IMR-90 (cell line): Measurements from ENCODE around the gene JMY. TPM values are rescaled to one million over a fixed set of nuclear protein-coding genes. Genes with fewer than 3 reads are reported as not detected.

Experiments used
- ATAC-seq: fragments of 200-7000 bp; cut with Tn5 transposase; 2 replicates; pipeline ENCODE4 v1.9.1; 2020; ENCODE audit warnings: low read depth, mild to moderate bottlenecking, moderate library complexity
- BruUV-seq: library from RNA; stranded (reverse); fragments of 400-500 nt; replicated peaks from 2 replicates; lab custom pipeline; 2021; lab: Mats Ljungman, UMichigan
- CTCF ChIA-PET: fragments of 300-600 bp; formaldehyde crosslinking; extraction: SDS; loops from one replicate; lab custom pipeline; 2021; ENCODE audit warnings: antibody characterized with exemption; lab: Yijun Ruan, JAX
- POLR2A ChIA-PET: fragments of 300-600 bp; sonication (Branson Sonifier 250); formaldehyde crosslinking; loops from one replicate; lab custom pipeline; 2022; ENCODE audit warnings: antibody characterized with exemption; ENCODE audit not compliant: unreplicated experiment; lab: Charles Lee
- DNase-seq: peaks from one replicate; pipeline ENCODE4 v3.0.0; 2013
- H2AFZ ChIP-seq: replicated peaks from 2 replicates; pipeline ENCODE3; 2013; ENCODE audit warnings: low read length, mild to moderate bottlenecking; ENCODE audit not compliant: poor library complexity
- H2AK5ac ChIP-seq: 2 replicates; pipeline ENCODE4 v1.6.1; 2013; ENCODE audit warnings: low read depth, low read length, inconsistent platforms
- H2AK9ac ChIP-seq: replicated peaks from 2 replicates; pipeline ENCODE3; 2013; ENCODE audit warnings: mild to moderate bottlenecking, low read depth, low read length, moderate library complexity; ENCODE audit not compliant: poor library complexity
- H2BK120ac ChIP-seq: 2 replicates; pipeline ENCODE4 v1.6.1; 2013; ENCODE audit warnings: low read depth, low read length, inconsistent platforms
- H2BK15ac ChIP-seq: 3 replicates; pipeline ENCODE4 v1.6.1; 2013; ENCODE audit warnings: low read depth, low read length, inconsistent platforms
- H2BK20ac ChIP-seq: 2 replicates; pipeline ENCODE4 v1.6.1; 2013; ENCODE audit warnings: low read depth, mild to moderate bottlenecking, inconsistent platforms, low read length, moderate library complexity
- H2BK5ac ChIP-seq: 2 replicates; pipeline ENCODE4 v1.6.1; 2013; ENCODE audit warnings: mild to moderate bottlenecking, low read depth, low read length, inconsistent platforms; ENCODE audit not compliant: poor library complexity, severe bottlenecking
- H3K14ac ChIP-seq: replicated peaks from 2 replicates; pipeline ENCODE4 v1.6.1; 2013; ENCODE audit warnings: low read depth, low read length, inconsistent platforms
- H3K18ac ChIP-seq: 2 replicates; pipeline ENCODE4 v1.6.1; 2013; ENCODE audit warnings: low read depth, low read length, control low read depth
- H3K23ac ChIP-seq: 2 replicates; pipeline ENCODE4 v1.6.1; 2013; ENCODE audit warnings: low read depth, low read length, inconsistent platforms
- H3K27ac ChIP-seq: 2 replicates; pipeline ENCODE4 v1.5.1; 2013; ENCODE audit warnings: mild to moderate bottlenecking, control low read depth, low read length; ENCODE audit not compliant: insufficient read depth
- H3K27me3 ChIP-seq: 2 replicates; pipeline ENCODE4 v1.6.1; 2013; ENCODE audit warnings: low read length; ENCODE audit not compliant: control insufficient read depth, insufficient read depth
- H3K36me3 ChIP-seq: 2 replicates; pipeline ENCODE4 v1.6.1; 2013; ENCODE audit warnings: low read length, mixed read lengths; ENCODE audit not compliant: control insufficient read depth, insufficient read depth
- H3K4ac ChIP-seq: 2 replicates; pipeline ENCODE4 v1.6.1; 2013; ENCODE audit warnings: low read depth, low read length, inconsistent platforms
- H3K4me1 ChIP-seq: 2 replicates; pipeline ENCODE4 v1.6.1; 2013; ENCODE audit warnings: low read length, mixed read lengths; ENCODE audit not compliant: control insufficient read depth, insufficient read depth
- H3K4me2 ChIP-seq: 2 replicates; pipeline ENCODE4 v1.6.1; 2013; ENCODE audit warnings: low read depth, mild to moderate bottlenecking, control low read depth, low read length, moderate library complexity
- H3K4me3 ChIP-seq: 2 replicates; pipeline ENCODE4 v1.5.1; 2013; ENCODE audit warnings: low read depth, mild to moderate bottlenecking, control low read depth, low read length, moderate library complexity; ENCODE audit not compliant: insufficient read depth
- H3K56ac ChIP-seq: 2 replicates; pipeline ENCODE4 v1.6.1; 2013; ENCODE audit warnings: low read length, inconsistent platforms; ENCODE audit not compliant: insufficient read depth; ENCODE audit errors: extremely low read depth
- H3K79me1 ChIP-seq, 2 experiments: 2 replicates each; pipeline ENCODE4 v1.6.1; 2013; ENCODE audit warnings: low read length in 2 of 2, inconsistent platforms in 1 of 2, low read depth in 1 of 2
- H3K9ac ChIP-seq: 2 replicates; pipeline ENCODE4 v1.6.1; 2013; ENCODE audit warnings: low read depth, low read length, control low read depth
- H3K9me1 ChIP-seq: 2 replicates; pipeline ENCODE4 v1.6.1; 2013; ENCODE audit warnings: low read length, inconsistent platforms; ENCODE audit not compliant: insufficient read depth
- H3K9me3 ChIP-seq: 2 replicates; pipeline ENCODE4 v1.6.1; 2013; ENCODE audit warnings: low read length; ENCODE audit not compliant: control insufficient read depth, insufficient read depth
- H4K20me1 ChIP-seq: 2 replicates; pipeline ENCODE4 v1.6.1; 2013; ENCODE audit warnings: low read length, inconsistent platforms; ENCODE audit not compliant: insufficient read depth
- H4K5ac ChIP-seq: 2 replicates; pipeline ENCODE4 v1.6.1; 2013; ENCODE audit warnings: mild to moderate bottlenecking, low read depth, low read length, control low read depth
- H4K8ac ChIP-seq, 2 experiments: 2 replicates each; pipeline ENCODE4 v1.6.1; 2013; ENCODE audit warnings: low read depth in 2 of 2, low read length in 2 of 2, control low read depth in 1 of 2, inconsistent platforms in 1 of 2
- H4K91ac ChIP-seq: 2 replicates; pipeline ENCODE4 v1.6.1; 2013; ENCODE audit warnings: low read depth, low read length, inconsistent platforms; ENCODE audit not compliant: insufficient read depth
- BHLHE40 ChIP-seq: fragments of 150-350 bp; IDR thresholded peaks from 2 replicates; pipeline ENCODE4 v1.6.1; 2016; ENCODE audit warnings: mild to moderate bottlenecking, low read depth, low read length
- CEBPB ChIP-seq: IDR thresholded peaks from 2 replicates; pipeline ENCODE4 v1.6.1; 2012; ENCODE audit warnings: low read depth, low read length, improper control_type of control experiment
- CHD1 ChIP-seq: IDR thresholded peaks from 2 replicates; pipeline ENCODE4 v1.6.1; 2012; ENCODE audit warnings: low read depth, low read length, improper control_type of control experiment
- FOS ChIP-seq: fragments of 150-350 bp; IDR thresholded peaks from 2 replicates; pipeline ENCODE4 v1.6.1; 2016; ENCODE audit warnings: low read depth, low read length
- MAFK ChIP-seq: IDR thresholded peaks from 2 replicates; pipeline ENCODE4 v1.6.1; 2012; ENCODE audit warnings: low read depth, low read length, improper control_type of control experiment
- MAZ ChIP-seq: IDR thresholded peaks from 2 replicates; pipeline ENCODE4 v1.6.1; 2012; ENCODE audit warnings: low read depth, mild to moderate bottlenecking, low read length, improper control_type of control experiment, moderate library complexity, borderline replicate concordance
- MXI1 ChIP-seq: IDR thresholded peaks from 2 replicates; pipeline ENCODE4 v1.6.1; 2012; ENCODE audit warnings: low read depth, mild to moderate bottlenecking, low read length, moderate library complexity, borderline replicate concordance
- NFE2L2 ChIP-seq: fragments of 150-350 bp; IDR thresholded peaks from 2 replicates; pipeline ENCODE4 v1.6.1; 2016; ENCODE audit warnings: low read depth, mild to moderate bottlenecking, low read length
- POLR2A ChIP-seq: IDR thresholded peaks from 2 replicates; pipeline ENCODE4 v1.6.1; 2012; ENCODE audit warnings: mild to moderate bottlenecking, low read depth, low read length
- RAD21 ChIP-seq: IDR thresholded peaks from 2 replicates; pipeline ENCODE4 v1.6.1; 2012; ENCODE audit warnings: low read length, improper control_type of control experiment
- RCOR1 ChIP-seq: IDR thresholded peaks from 2 replicates; pipeline ENCODE4 v1.6.1; 2012; ENCODE audit warnings: mild to moderate bottlenecking, low read length, improper control_type of control experiment; ENCODE audit not compliant: insufficient replicate concordance
- RFX5 ChIP-seq: IDR thresholded peaks from 2 replicates; pipeline ENCODE4 v1.8.0; 2012; ENCODE audit warnings: low read depth, mild to moderate bottlenecking, low read length, moderate library complexity
- SMC3 ChIP-seq: fragments of 150-350 bp; IDR thresholded peaks from 2 replicates; pipeline ENCODE4 v1.6.1; 2016; ENCODE audit warnings: low read depth, mild to moderate bottlenecking, antibody characterized with exemption, low read length, moderate library complexity
- USF2 ChIP-seq: fragments of 150-350 bp; IDR thresholded peaks from 2 replicates; pipeline ENCODE4 v1.6.1; 2017; ENCODE audit warnings: mild to moderate bottlenecking, antibody characterized with exemption, low read length, low read depth
- WGBS, 2 experiments: methylation state at CpG; one replicate each; pipeline versions ENCODE4 v1.1.5 to v1.1.7; 2013; ENCODE audit warnings: missing lambda C conversion rate in 2 of 2; ENCODE audit not compliant: insufficient read length in 1 of 2; ENCODE audit errors: extremely low coverage in 2 of 2; 5-methylcytosine and 5-hydroxymethylcytosine counted together
- dilution Hi-C: fragments of 300-500 bp; cut with HindIII; formaldehyde crosslinking; loops from one replicate; pipeline ENCODE4 v1.14.3; 2018; ENCODE audit warnings: low sequenced_read_pairs; ENCODE audit not compliant: unreplicated experiment
- in situ Hi-C: fragments of 300-500 bp; cut with MboI; formaldehyde crosslinking; loops from 3 replicates; pipeline ENCODE4 v1.14.3; 2019; ENCODE audit warnings: low sequenced_read_pairs, inconsistent platforms, mixed read lengths
- intact Hi-C: fragments of 100-400 bp; cut with micrococcal nuclease; formaldehyde crosslinking; loops from 2 replicates; pipeline ENCODE4 v1.10.0; 2022
- polyA plus RNA-seq, 3 experiments: library from polyadenylated mRNA; depleted of rRNA; stranded (reverse); fragments of >200 nt; gene quantifications; 2 replicates each; pipeline ENCODE4 v1.2.3, GENCODE V29; 2012; ENCODE audit warnings: low replicate concordance in 1 of 3
- total RNA-seq: library from RNA; depleted of rRNA; stranded (reverse); fragments of >200 nt; gene quantifications from 2 replicates; pipeline ENCODE4 v1.2.3, GENCODE V29; 2012
- TF ChIP-seq, protein P1 (sequence below): fragments of 150-350 bp; IDR thresholded peaks from 2 replicates; pipeline ENCODE4 v1.6.1; 2016; ENCODE audit warnings: low read depth, mild to moderate bottlenecking, low read length, moderate library complexity, borderline replicate concordance
- TF ChIP-seq, protein P2 (sequence below): conservative IDR thresholded peaks from 2 replicates; pipeline ENCODE4 v1.5.1; 2012; ENCODE audit warnings: mild to moderate bottlenecking, low read depth, low read length, improper control_type of control experiment

The JMY gene
- total and polyA plus RNA-seq, 2 of the 4 experiments (the other 2 are of a cell fraction): 1.7 to 3.2 TPM

DNA sequence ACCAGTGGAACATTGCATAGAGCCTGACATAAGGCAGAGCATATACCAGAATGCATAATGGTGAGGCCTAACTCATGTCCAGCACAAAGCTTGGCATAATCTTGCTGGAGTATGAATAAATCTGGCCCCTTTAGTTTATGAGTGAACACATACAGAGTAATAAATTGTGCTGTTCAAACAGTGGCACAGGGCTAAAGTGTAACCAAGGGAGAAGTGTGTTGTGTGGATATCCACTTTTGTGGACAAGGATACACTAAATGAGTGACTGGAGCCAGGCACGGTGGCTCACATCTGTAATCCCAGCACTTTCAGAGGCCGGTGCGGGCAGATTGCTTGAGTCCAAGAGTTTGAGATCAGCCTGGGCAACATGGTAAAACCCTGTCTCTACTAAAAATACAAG lies 29.4 kb upstream of the JMY start:
- Histone ChIP-seq H2BK15ac (no peak overlapping the region), H4K20me1 (no peaks in the 10 kb centered on the region), H2BK20ac (no peak overlapping the region), H3K18ac (no peak overlapping the region), H3K4me1 (no peaks in the 10 kb centered on the region), H4K5ac (no peak overlapping the region), H2AK5ac (no peak overlapping the region), H2BK120ac (no peak overlapping the region), H4K8ac (no peak overlapping the region), H3K4me3 (no peak overlapping the region), H2AK9ac (no peak overlapping the region), H3K79me1 (no peaks in the 10 kb centered on the region), H2AFZ (no peak overlapping the region), H3K9me1 (no peaks in the 10 kb centered on the region), H3K27me3 (no peaks in the 10 kb centered on the region), H3K56ac (no peak overlapping the region), H3K27ac (no peak overlapping the region), H2BK5ac (no peak overlapping the region), H3K14ac (no peak overlapping the region), H3K4ac (no peak overlapping the region), H3K4me2 (no peak overlapping the region), H3K23ac (no peak overlapping the region), H4K91ac (no peak overlapping the region), H3K9me3 (no peaks in the 10 kb centered on the region), H3K36me3 (no peaks in the 10 kb centered on the region), H3K9ac (no peak overlapping the region)
- POLR2A ChIA-PET: no interaction called here
- no TSS peak for BruUV-seq
- intact Hi-C loops (no loop called here), dilution Hi-C loops (no loop called here), in situ Hi-C loops (no loop called here)
- DNase-seq (no peak), ATAC-seq (no peak)
- CTCF ChIA-PET: no interaction called here
- TF ChIP-seq MXI1 (no peak), CEBPB (no peak), POLR2A (no peak), MAZ (no peak), FOS (no peak), RAD21 (no peak), RFX5 (no peak), MAFK (no peak), RCOR1 (no peak), USF2 (no peak), CHD1 (no peak), SMC3 (no peak), BHLHE40 (no peak), NFE2L2 (no peak)
- TF ChIP-seq, protein P1, sequence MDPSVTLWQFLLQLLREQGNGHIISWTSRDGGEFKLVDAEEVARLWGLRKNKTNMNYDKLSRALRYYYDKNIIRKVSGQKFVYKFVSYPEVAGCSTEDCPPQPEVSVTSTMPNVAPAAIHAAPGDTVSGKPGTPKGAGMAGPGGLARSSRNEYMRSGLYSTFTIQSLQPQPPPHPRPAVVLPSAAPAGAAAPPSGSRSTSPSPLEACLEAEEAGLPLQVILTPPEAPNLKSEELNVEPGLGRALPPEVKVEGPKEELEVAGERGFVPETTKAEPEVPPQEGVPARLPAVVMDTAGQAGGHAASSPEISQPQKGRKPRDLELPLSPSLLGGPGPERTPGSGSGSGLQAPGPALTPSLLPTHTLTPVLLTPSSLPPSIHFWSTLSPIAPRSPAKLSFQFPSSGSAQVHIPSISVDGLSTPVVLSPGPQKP: no peak
- TF ChIP-seq, protein P2, sequence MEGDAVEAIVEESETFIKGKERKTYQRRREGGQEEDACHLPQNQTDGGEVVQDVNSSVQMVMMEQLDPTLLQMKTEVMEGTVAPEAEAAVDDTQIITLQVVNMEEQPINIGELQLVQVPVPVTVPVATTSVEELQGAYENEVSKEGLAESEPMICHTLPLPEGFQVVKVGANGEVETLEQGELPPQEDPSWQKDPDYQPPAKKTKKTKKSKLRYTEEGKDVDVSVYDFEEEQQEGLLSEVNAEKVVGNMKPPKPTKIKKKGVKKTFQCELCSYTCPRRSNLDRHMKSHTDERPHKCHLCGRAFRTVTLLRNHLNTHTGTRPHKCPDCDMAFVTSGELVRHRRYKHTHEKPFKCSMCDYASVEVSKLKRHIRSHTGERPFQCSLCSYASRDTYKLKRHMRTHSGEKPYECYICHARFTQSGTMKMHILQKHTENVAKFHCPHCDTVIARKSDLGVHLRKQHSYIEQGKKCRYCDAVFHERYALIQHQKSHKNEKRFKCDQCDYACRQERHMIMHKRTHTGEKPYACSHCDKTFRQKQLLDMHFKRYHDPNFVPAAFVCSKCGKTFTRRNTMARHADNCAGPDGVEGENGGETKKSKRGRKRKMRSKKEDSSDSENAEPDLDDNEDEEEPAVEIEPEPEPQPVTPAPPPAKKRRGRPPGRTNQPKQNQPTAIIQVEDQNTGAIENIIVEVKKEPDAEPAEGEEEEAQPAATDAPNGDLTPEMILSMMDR: no peak
- 83% methylated on average over 1 of the region's 3 CpGs; no CpG with 5 or more reads in 1 of the 2 experiments for WGBS, 2 experiments
